Measurements from ENCODE around the gene ENOX2.

ENOX2 gene

DNA sequence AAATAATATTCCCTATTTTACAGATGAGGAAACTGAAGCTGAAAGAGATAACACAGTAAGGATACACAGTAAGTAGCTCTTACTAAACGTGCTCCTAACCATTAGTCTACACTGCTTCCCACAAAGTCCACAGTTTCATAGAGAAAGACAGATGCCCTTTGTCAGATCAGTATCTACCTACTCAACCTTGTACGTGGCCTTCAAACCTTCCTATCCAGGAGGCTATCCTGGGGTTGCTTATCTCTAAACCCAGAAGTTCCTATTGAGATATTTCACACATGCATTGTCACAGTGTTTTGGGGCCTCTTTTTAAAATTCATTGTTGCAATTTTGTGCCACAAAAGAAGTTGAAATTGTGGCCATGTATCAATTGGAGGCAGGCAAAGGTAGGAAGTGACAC is 208.0 kb downstream of the ENOX2 start:
- no peak for DNase-seq

DNA sequence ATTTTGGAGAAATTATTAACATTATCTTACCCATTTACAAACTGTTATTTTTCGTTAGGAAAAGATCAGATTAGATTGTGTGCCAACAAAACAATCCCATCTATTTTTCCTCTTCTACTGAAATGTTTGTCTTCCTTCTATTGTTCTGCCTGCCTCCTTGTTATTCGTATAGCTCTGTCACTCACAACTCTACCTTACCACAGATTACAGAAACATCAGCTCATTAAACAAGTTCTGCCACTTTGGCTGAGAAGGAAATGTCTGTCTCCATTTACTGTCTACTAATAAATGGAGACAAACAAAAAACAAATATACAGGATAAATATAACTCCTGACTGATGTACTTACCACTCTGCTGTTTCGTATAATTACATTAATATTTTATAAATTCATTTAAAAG is 211.4 kb downstream of the ENOX2 start:
- DNase-seq: no peak

DNA sequence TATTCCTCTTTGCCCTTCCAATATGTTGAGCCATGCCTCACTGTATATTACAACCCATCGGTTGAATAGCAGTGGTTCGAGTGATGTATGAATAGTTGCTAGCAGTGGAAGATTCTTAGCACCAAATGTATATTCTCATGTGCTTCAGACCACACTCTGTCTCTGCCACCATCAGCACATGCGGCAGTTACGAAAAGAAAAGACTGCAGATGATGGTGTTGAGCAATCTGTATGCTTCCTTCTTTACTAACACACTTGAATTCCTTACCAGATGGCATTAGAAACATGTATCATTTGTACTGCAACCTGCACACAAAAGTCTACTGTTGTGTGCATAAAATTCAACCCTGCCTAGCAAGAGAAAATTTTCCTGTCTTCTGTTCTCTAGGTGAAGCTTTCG is 214.6 kb downstream of the ENOX2 start:
- peak; percentile 25 to 50 for DNase-seq

DNA sequence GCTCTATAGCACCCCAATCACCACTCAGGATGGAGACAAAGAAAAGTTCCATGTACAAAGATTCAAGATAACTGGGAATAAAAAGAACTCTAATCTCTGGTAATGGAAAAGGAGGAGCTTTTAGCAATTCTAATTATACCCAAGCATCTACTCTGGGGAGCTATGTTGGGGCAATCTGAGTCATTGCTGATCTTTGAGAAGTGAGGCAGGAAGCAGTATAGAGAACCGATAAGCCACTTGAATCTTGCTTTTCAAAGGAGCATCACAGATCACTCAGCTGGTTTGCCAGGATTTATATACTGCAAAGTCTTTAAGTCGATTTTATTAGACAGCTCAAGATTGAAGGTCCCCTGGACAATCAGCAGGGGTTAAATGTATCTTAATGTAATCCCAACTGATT is 220.0 kb downstream of the ENOX2 start:
- DNase-seq: no peak

DNA sequence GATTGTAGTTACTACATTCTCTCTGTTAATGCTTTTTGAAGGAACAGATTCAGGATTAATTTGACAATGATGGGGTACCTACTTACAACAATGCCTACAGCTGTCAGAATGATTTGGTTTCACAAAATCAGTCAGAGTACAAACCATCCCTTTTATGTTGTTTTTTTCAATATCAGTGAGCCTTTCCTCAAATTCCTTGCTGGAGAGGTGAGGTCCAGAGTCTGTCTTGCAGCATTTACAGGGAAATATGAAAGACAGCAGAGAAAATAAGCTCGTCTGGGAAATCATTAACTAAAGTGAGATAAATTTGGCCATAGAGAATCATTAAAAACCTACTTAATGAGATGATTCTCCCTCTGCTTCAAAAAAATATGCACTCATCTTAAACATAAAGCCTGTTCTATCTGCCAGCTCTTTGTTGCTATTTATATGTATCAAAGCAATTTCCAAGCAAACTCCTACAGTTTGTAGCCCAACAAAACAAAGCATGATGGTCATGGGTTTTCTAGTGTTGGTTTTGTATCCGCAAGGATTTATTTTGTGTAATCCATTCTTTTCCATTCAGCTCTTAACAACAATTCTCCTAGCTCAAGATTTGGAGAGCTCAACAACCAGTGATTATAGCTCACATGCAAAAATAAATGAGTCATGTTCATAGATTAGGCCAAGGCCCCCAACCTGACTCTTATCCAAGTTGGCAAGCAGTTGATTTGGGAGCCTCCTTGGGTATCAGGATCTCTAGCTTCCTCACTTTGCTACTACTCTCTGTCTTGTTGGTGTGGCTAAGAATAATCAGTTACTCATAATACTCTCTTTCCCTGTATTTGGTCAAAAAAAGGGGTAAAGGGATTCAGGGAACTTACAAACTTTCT is 222.6 kb downstream of the ENOX2 start:
- no peak for DNase-seq

DNA sequence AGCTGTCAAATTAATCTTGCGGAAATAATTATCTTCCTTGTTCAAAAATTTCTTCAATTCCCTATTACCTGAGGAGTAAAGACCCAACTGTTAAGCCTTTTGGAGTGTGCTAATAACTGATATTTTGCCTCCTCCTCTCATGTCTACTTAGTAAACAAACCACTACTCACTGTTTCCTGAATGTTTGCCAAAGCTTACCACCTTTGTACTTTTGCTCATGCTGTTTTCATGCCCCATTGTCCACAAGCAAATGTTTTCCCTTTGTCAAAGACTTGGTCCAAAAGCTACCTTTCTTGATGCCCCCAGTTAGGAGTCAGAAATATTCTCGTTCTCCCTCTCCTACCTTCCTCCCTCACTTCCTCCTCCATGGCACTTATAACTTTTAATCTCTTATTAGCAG is 226.1 kb downstream of the ENOX2 start:
- DNase-seq: no peak

DNA sequence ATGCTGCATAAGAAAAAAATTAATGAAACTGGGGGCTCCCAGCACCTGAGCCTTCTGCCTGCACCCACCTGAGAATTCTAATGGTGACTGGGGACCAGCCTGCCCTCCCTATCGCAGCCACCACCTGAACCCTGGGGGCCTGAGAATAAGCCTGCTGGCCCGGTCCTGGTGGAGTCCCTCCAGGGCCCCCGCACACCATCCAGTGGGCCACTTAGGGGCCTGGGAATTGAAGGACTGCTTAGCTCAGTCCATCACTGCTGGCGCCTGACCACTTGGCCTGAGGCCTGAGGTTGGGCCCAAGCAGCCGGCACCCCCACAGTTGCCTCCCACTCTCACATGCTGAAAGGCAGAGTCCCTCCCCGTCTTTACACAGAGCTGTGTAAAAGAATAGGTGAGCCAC is 230.8 kb downstream of the ENOX2 start:
- no peak for DNase-seq

DNA sequence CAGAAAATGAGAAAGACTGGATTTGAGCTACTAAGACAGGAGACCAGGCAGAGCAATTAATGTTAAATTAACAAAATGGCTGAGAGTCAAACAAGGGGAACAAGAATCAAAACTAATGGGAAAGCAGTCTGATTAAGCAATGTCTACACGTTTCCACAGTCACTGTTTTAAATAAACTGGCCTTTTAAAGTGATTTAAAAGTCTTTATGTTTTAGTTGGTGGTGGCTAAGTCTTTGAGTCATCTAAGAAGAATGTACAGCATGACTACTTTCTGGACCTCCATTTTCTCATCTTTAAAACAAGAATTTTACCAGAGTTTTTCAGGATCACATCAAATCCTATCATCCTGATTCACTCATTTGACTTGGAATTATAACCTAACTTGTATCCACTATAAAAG is 233.8 kb downstream of the ENOX2 start:
- no peak for DNase-seq

DNA sequence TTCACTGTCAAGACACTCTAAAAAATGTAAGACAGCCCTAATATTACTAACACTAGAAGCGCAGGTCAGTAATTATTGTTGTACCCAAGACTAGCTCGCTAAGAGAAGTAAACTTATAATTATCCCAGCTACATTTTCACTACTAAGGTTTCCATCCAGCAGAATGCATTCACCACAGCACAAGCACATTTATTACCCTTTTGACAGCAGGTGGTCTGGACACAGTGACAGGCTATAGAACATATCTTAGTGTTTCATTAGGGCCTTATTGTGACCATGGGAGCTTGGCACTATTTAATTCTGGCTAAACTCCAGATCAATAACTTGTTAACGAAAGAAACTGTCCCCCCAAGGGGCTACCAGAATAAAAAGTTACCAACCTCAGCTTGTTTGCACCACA is 237.7 kb downstream of the ENOX2 start:
- no peak for DNase-seq

DNA sequence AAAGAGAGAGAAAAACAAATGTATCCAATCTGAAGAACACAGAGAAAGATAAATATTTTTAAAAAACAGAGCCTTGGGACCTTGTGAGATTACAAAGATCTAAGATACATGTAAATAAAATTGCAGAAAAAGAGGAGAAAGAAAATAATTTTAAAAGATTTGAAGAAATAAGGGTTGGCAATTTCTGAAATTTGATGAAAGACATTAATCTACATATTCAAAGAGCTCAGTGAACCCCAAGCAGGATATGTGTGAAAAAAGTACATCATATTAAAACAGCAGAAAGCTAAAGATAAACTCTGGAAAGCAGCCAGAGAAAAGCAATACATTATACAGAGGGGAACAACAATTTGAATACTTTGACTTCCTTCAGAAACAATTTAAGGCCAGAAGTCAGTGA is 244.7 kb downstream of the ENOX2 start:
- DNase-seq: no peak

DNA sequence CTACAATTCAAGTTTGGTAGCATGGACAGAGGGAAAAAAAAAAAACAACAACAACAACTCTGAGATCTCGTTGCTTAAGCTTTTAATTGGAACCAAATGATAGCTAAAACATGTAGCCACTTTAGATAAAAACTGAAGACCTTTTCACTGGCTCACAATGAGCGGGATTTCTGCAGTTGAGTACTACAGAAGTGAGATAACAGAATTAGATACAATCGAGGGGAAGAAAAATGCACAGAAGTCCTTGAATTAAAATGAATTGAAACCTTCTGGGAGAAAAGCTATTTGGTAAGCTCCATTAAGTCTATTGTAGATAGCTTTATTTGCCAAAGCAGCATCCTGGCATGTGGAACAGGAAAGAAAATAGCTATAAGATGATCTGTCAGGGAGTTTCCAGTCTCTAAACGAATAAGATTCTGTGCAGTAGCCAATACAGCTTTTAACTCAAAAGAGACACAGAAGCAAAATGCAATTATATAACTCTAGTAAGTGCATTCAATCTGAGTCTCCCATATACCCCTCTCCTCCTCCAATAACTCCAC is 248.5 kb downstream of the ENOX2 start:
- DNase-seq: no peak

DNA sequence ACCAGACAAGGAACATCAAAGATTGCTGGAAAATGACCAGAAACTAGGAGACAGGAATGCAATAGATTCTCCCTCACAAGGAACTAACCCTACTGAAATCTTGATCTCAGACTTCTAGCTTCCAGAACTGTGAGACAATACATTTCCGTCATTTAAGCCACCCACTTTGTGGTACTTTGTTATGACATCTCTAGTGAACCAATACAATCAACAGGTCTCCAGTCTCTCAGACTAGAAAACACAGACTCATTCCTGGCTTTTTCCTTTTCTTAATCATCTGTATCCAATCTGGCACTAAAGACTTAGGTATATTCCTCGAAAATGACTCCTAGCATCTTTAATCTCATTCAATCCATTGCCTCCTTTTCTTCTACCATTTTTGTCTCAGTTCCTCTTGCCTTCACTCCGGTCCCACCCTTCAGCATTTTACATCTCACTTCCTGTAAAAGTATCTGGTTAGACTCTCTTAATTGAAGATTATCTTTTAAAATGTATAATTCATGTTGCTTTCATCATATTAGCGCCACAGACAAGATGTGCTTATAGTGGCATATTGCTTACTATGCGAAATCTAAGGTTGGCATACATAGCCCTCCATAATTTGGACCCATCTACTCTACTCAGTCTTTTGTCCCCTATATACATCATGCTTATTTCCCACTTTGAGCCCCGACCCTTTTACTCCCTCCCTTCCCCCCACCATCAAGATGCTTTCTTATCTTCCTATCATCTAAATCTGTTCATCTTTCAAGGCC is 250.0 kb downstream of the ENOX2 start:
- DNase-seq: no peak

DNA sequence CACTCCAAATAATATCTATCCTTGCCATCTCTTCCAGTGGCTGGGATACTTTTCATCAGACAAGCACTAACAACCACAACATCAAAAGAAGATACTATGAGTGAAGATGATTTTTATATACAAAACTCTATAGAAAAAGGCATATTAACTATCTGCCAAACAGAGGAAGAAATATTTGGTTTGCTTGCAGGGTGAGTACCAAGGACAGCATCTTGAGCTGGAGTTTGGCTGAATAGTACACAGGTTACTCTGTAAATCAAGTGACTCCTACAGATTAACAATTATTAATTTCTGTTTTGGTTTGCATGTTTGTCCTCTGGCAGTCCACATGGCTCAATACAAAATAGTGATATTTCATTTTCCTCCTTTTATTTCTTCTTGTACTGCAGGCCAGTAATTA is 253.3 kb downstream of the ENOX2 start:
- DNase-seq: no peak

DNA sequence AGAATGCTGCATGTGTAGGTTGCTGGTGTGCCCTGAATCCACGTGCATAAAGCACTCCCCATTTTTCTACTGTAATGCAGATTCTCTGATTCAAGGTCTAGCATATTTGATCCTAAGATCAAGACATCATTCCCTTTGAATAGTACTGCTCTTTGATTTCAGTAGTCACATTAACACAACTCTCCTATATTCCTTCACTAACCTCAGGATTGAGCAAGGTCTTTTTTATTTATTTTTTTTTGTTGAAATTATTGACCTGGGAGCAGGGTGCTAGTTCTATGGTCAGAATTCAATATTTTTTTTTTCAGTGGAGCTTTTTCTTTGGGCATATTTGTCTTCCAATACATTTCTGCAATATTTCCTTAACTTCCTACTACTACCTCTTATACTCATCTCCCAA is 255.5 kb downstream of the ENOX2 start:
- no peak for DNase-seq

DNA sequence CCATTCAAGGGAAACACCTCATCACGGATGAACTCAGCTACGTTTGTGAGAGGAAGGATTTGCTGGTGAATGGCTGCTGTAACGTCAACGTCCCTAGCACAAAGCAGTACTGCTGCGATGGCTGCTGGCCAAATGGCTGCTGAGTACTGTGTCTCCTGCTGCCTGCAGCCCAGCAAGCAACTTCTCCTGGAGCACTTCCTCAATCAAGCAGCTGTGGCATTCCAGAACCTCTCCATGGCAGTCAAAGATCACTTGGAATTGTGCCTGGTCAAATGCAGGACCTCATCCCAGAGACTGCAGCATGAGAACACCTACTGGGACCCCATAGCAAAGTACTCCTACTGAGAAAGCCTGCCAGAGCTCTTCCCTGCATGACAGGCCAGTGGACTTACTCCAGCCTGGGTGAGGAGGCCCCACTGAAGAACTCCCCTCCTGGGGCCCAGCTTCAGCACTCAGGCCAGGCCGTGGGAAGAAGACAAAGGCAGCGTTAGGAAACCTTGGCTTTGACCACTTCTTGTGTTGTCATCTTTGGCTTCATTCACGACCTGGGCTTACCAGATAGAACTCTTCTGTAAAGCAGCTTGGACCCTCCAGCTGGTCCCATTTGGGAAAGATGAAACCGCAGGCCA is 256.9 kb downstream of the ENOX2 start:
- DNase-seq: no peak

DNA sequence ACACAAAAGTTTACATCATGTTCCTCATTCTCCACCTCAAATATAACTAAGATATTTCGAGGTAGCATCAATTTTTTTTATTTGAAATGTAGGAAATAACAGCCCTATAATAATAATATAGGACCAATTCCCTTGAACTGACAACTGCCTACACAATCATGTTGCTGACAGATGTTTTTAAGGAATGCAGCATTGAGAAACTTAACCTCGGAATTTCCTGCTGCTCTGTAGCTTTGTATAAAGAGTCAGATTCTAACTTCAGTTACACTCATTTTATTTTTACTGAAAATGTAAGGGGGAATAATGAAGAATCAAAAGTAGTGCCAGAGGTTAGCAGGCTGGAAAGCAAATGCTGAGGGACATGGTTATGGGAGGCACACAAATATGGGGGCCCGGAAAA is 265.4 kb downstream of the ENOX2 start:
- DNase-seq: no peak

DNA sequence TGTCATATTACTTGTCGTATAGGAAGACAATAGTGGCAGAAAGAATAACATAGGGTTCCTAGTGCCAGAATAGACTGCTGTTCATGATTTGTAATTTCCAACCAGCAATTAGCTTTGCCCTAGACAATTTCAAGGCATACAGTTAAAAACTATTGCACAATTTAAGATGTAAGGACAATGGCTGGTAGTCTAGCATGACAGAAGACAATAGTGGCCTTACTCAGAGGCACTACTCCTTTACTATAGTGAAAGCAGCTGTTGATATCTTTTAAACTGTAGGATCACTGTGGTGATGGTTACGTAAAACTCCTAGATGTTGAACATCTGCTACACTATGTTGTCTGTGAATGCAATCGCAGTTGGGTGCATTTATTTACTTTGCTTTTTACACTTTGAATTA is 266.7 kb downstream of the ENOX2 start:
- no peak for DNase-seq

DNA sequence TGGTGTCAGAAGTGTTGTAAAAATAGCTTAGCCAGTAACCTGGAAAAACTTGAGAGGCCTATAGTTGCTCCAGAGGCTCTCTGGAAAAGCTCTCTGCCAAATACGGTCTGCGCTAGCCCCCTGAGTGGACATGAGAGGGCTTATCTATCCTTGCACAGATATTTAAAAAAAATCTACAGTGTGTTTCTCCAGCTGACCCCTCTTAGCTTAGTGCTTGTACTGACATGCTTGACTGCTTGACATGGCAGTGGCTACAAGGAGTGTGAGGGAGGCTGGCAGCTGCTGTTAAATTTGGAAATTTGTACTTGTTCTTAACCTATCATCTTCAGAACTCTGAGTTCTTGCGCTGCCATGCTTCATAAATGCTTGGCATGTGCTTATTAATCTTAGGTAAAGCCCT is 272.0 kb downstream of the ENOX2 start:
- no peak for DNase-seq

DNA sequence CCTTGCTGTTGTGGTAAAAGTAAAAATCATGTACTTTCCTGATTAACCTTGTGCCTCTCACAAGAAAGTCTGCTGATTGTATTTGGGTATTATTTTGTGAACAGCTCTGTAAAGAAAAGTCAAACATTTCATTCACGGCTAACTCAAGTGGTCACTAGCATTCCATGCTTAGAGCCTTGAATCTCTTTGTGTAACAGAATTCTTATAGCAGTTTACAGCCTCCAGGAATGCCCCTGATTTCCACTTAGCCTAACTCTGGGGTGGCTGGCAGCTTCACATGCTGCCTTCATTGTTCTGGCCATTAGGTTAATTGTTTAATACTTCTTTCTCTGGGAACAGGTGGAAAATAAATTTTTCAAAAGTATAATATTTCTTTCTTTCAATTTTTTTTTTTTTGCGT is 274.5 kb downstream of the ENOX2 start:
- DNase-seq: no peak

DNA sequence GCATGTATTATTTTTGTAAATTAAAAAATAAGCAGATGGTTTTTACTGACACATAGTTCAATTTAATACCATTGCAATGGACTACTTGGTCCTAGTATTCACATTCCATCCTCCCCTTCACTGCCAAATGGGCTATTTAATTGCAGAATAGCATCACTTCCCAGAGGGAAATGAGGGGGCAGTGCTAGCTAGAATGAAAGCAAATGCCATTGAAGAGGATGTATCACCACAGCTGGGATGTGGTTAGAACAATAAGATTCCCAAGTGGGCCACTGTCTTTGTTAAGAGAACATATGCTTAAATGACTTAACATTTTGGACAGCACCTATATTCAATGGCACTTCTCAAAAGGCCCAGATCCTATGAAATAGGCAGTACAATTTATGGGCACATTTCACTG is 276.5 kb downstream of the ENOX2 start:
- DNase-seq: no peak

DNA sequence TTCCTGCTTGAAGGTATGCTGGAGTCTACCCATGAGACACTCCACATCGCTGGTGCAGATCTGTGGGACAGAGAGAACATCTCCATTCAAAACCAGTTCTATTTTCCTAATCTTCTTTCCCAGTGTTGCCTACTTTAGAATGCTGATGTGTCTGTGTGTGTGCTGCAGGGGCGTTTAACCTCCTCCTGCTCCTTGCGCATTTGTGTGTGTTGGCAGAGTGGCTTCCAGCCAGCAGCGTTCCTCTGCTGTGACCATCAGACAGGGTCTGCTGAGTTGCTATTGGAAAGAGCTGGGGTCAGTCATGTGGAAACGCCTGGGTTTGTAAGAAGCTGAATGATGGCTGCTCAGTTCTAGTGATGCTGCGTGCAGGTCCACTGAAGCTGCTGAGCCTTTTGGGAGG is 277.6 kb downstream of the ENOX2 start:
- DNase-seq: no peak

DNA sequence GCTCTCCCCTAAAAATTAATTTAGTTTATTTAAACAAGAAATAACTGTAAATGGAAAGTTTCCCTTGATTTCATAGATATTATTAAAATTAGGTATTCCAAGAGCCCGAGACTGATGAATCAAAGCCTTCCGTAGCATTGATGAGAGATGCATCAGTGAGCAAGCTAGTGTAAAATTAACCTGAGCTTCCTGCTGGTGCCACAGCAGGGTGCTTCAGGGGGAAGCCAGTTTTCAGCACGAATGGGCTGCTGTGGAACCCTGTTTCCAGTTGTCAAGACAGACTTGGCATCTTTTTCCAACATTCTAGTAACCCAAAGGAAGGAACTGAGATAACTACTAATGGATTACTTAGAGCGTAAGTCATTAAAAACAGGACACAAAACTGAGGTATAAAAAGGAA is 279.5 kb downstream of the ENOX2 start:
- DNase-seq: no peak

DNA sequence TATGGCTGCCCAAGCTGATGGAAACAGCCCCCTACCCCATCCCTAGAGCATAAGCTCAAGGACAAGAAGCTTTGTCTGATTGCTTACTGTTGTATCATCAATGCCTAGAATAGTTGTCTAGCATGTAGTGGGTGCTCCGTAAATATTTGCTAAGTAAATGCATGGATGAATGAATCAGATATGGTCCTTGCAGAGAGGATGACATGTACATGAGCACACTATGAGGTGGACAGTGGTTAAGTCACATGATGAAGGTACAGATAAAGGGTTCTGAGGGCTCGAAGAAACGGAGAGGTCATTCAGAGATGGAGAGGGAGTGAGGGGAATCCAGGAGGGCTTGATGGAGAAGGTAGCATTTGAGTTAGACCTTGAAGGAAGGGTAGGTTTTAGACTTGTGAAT is 287.1 kb downstream of the ENOX2 start:
- DNase-seq: no peak

DNA sequence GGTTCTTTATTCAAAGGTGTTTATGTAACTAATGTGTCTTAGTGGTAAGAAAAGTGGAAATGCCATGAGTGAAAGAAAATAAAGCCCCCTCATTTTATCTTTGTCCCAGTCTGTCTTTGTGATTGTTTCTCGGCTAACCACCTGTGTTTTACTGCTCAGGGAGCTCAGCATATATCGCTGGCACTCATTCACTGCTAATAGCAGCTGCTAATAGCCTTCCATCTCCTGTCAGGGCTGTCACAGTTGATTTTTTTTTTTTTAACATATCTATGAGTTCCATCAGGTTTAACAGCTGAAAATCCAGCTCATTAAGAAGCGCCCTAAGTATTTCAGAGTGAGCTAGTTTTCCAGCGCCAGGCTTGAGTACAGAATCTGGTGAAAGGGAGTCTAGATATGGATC is 295.6 kb downstream of the ENOX2 start:
- DNase-seq: no peak

Data from AML-193 (cell line).